ENCODE measurements around the gene VILL.

Gene VILL

GRCh38 chr3:38005076-38006020, 14.8 kb downstream of the VILL start:
- H3K4me3 ChIP-seq (ENCODE audit: low read length) = no peak overlapping the region
- H3K36me3 ChIP-seq (ENCODE audit: insufficient read depth, low read length) = peaks cover 41% of the 10 kb centered on the region
- no peak overlapping the region for H3K4me2 ChIP-seq (ENCODE audit: low read length)
- H3K27me3 ChIP-seq (ENCODE audit: control insufficient read depth, insufficient read depth, low read length) = no peaks in the 10 kb centered on the region
- no peaks in the 10 kb centered on the region for H3K4me1 ChIP-seq (ENCODE audit: control insufficient read depth, insufficient read depth, low read length)
- no peaks in the 10 kb centered on the region for H3K9me3 ChIP-seq (replicated peaks; ENCODE audit: low read length)
- no peak overlapping the region for H3K9ac ChIP-seq (ENCODE audit: low read depth, low read length)

- Histone ChIP-seq H3K9ac (ENCODE audit: low read depth, low read length) (no peak overlapping the region), H3K9me3 (replicated peaks; ENCODE audit: low read length) (no peaks in the 10 kb centered on the region), H3K36me3 (ENCODE audit: insufficient read depth, low read length) (peaks cover 46% of the 10 kb centered on the region), H3K4me1 (ENCODE audit: control insufficient read depth, insufficient read depth, low read length) (no peaks in the 10 kb centered on the region), H3K4me2 (ENCODE audit: low read length) (no peak overlapping the region), H3K27me3 (ENCODE audit: control insufficient read depth, insufficient read depth, low read length) (no peaks in the 10 kb centered on the region), H3K4me3 (ENCODE audit: low read length) (no peak overlapping the region)
Measured at GRCh38 chr3:38006031-38006430, 15.4 kb downstream of the VILL start.

DNA sequence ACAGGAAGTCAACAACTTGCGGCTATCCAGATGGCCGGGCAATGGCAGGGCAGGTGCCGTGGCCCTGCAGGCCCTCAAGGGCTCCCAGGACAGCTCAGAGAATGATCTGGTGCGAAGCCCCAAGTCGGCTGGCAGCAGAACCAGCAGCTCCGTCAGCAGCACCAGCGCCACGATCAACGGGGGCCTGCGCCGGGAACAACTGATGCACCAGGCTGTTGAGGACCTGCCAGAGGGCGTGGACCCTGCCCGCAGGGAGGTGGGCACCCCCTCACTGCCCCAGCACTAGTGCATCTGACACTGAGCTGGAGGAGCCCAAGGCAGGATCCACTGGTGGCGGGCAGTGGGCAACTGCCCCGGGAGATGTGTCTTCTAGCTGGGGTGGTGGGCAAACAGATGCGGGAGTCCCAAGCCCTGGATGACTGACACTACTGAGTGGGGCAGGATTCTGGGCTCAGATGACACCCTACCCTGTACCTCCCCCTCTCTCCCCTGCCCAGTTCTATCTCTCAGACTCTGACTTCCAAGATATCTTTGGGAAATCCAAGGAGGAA, 15.9 kb downstream of the VILL start:
- Histone ChIP-seq H3K27me3 (ENCODE audit: control insufficient read depth, insufficient read depth, low read length) (no peaks in the 10 kb centered on the region), H3K9ac (ENCODE audit: low read depth, low read length) (no peak overlapping the region), H3K4me2 (ENCODE audit: low read length) (no peak overlapping the region), H3K4me3 (ENCODE audit: low read length) (no peak overlapping the region), H3K9me3 (replicated peaks; ENCODE audit: low read length) (no peaks in the 10 kb centered on the region), H3K4me1 (ENCODE audit: control insufficient read depth, insufficient read depth, low read length) (no peaks in the 10 kb centered on the region), H3K36me3 (ENCODE audit: insufficient read depth, low read length) (peaks cover 46% of the 10 kb centered on the region)

DNA sequence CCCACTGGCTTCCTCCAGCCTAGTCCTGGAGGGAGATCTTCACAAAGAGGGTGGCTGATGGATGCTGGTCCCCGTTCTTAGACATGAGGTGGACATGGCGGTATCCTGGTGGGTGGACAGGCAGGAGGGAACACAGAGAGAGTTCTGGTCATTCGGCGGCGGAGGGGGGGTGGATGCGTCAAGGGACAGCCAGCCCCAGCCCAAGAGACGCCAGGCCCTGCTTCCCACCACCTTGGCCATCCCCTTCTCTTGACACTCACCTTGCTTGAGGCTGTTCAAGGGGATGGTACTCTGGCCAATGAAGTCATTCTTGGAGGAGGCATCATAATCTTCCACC, 17.1 kb downstream of the VILL start:
- Histone ChIP-seq H3K4me1 (ENCODE audit: control insufficient read depth, insufficient read depth, low read length) (no peaks in the 10 kb centered on the region), H3K36me3 (ENCODE audit: insufficient read depth, low read length) (peaks cover 46% of the 10 kb centered on the region)

GRCh38 chr3:38008191-38008701, 17.7 kb downstream of the VILL start:
- no peak overlapping the region for H3K4me2 ChIP-seq (ENCODE audit: low read length)
- no peak overlapping the region for H3K4me3 ChIP-seq (ENCODE audit: low read length)
- peaks cover 46% of the 10 kb centered on the region for H3K36me3 ChIP-seq (ENCODE audit: insufficient read depth, low read length)
- no peaks in the 10 kb centered on the region for H3K27me3 ChIP-seq (ENCODE audit: control insufficient read depth, insufficient read depth, low read length)
- H3K4me1 ChIP-seq (ENCODE audit: control insufficient read depth, insufficient read depth, low read length) = no peaks in the 10 kb centered on the region
- H3K9me3 ChIP-seq (replicated peaks; ENCODE audit: low read length) = no peaks in the 10 kb centered on the region
- H3K9ac ChIP-seq (ENCODE audit: low read depth, low read length) = no peak overlapping the region

More for the DNA sequence above, 17.1 kb downstream of the VILL start:
- no peak overlapping the region for H3K4me2 ChIP-seq (ENCODE audit: low read length)
- H3K27me3 ChIP-seq (ENCODE audit: control insufficient read depth, insufficient read depth, low read length) = no peaks in the 10 kb centered on the region
- H3K9me3 ChIP-seq (replicated peaks; ENCODE audit: low read length) = no peaks in the 10 kb centered on the region
- H3K4me3 ChIP-seq (ENCODE audit: low read length) = no peak overlapping the region
- H3K9ac ChIP-seq (ENCODE audit: low read depth, low read length) = no peak overlapping the region

- H3K4me2 ChIP-seq (ENCODE audit: low read length) = no peak overlapping the region
- H3K4me1 ChIP-seq (ENCODE audit: control insufficient read depth, insufficient read depth, low read length) = no peaks in the 10 kb centered on the region
- no peaks in the 10 kb centered on the region for H3K27me3 ChIP-seq (ENCODE audit: control insufficient read depth, insufficient read depth, low read length)
- no peaks in the 10 kb centered on the region for H3K9me3 ChIP-seq (replicated peaks; ENCODE audit: low read length)
- H3K9ac ChIP-seq (ENCODE audit: low read depth, low read length) = no peak overlapping the region
- peaks cover 53% of the 10 kb centered on the region for H3K36me3 ChIP-seq (ENCODE audit: insufficient read depth, low read length)
- H3K4me3 ChIP-seq (ENCODE audit: low read length) = no peak overlapping the region
Measured at GRCh38 chr3:38008971-38009580, 18.5 kb downstream of the VILL start.

DNA sequence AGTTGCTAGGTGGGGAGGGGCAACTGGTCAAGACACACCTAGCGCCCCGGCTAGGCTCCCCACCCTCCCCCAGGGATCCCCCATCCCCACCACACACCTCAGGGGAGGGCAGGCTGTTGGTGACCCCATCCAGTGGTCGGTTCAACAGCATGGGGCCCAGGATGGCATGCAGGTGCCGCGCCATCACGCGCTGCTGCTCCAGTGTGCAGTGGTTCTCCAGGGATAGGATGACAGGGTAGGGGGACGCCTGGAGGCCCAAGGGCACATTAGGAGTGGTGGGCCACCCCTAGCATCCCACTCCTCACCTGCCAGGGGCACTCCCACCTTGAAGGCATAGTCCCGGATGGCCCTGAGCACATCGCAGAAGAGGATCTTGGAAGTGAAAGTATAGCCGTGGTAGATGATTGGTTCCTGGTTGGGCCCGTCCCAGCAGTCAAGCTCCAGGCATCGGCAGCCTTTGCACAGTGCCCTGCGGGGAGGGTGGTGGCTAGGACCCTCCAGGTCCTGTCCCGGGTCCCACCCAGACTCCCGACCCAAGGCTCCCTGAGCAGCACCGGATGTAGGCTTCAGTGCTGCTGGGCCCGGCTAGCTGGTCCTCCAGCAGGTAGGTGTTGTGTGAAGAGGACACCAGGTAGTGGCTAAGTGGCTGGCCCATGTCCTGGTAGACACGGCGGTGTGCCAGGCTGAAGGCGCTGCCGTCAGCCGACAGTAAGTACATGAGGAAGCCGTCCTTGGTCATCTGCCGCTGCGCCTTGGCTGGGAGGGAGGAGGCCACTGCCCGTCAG, 19.4 kb downstream of the VILL start:
- Histone ChIP-seq H3K4me3 (ENCODE audit: low read length) (no peak overlapping the region), H3K4me1 (ENCODE audit: control insufficient read depth, insufficient read depth, low read length) (no peaks in the 10 kb centered on the region), H3K27me3 (ENCODE audit: control insufficient read depth, insufficient read depth, low read length) (no peaks in the 10 kb centered on the region), H3K9ac (ENCODE audit: low read depth, low read length) (no peak overlapping the region), H3K4me2 (ENCODE audit: low read length) (no peak overlapping the region), H3K36me3 (ENCODE audit: insufficient read depth, low read length) (peaks cover 59% of the 10 kb centered on the region), H3K9me3 (replicated peaks; ENCODE audit: low read length) (no peaks in the 10 kb centered on the region)

DNA sequence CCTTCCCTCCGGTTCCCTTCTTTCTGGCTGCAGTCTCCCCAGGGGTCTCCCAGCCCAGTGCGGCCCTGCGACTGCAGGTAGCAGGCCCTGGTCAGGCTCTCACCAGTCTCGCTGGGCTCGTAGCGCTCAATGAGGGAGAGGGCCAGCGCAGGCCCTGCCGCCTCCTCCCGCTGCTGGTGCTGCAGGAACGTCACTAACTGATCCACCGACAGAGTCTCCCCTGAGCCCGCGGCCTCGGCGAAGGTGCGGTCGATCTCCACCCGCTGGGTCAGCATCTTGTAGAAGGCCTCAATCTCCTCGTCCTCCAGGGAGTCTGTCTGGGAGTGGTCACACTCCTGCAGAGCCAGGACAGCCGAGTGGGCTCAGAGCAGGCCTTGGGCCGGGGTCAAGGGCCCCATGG, 20.5 kb downstream of the VILL start:
- Histone ChIP-seq H3K4me3 (ENCODE audit: low read length) (no peak overlapping the region), H3K9me3 (replicated peaks; ENCODE audit: low read length) (no peaks in the 10 kb centered on the region), H3K36me3 (ENCODE audit: insufficient read depth, low read length) (peaks cover 65% of the 10 kb centered on the region), H3K9ac (ENCODE audit: low read depth, low read length) (no peak overlapping the region), H3K4me1 (ENCODE audit: control insufficient read depth, insufficient read depth, low read length) (no peaks in the 10 kb centered on the region), H3K27me3 (ENCODE audit: control insufficient read depth, insufficient read depth, low read length) (no peaks in the 10 kb centered on the region), H3K4me2 (ENCODE audit: low read length) (no peak overlapping the region)

DNA sequence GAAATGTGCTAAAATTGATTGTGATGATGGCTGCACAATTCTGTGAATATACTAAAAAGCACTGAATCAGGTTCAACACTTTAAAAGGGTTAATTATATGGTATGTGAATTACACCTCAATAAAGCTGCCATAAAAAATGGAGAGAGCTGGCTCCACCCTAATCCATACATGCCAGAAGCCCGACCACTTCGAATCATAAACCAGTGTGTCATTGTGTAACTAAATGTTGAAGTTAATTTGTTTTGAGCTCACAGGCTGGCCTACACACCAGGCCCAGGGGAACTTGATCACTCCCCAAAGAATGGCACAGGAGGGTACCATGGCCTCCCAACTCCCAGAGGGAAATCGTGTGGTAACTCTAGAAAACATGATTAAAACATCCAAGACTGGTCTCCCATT, 24.9 kb downstream of the VILL start:
- Histone ChIP-seq H3K27me3 (ENCODE audit: control insufficient read depth, insufficient read depth, low read length) (no peaks in the 10 kb centered on the region), H3K4me1 (ENCODE audit: control insufficient read depth, insufficient read depth, low read length) (no peaks in the 10 kb centered on the region), H3K9me3 (replicated peaks; ENCODE audit: low read length) (no peaks in the 10 kb centered on the region), H3K9ac (ENCODE audit: low read depth, low read length) (no peak overlapping the region), H3K4me2 (ENCODE audit: low read length) (no peak overlapping the region), H3K36me3 (ENCODE audit: insufficient read depth, low read length) (peaks cover 64% of the 10 kb centered on the region), H3K4me3 (ENCODE audit: low read length) (no peak overlapping the region)

- Histone ChIP-seq H3K4me3 (ENCODE audit: low read length) (no peak overlapping the region), H3K4me1 (ENCODE audit: control insufficient read depth, insufficient read depth, low read length) (no peaks in the 10 kb centered on the region), H3K27me3 (ENCODE audit: control insufficient read depth, insufficient read depth, low read length) (no peaks in the 10 kb centered on the region), H3K9ac (ENCODE audit: low read depth, low read length) (no peak overlapping the region), H3K36me3 (ENCODE audit: insufficient read depth, low read length) (peaks cover 60% of the 10 kb centered on the region), H3K9me3 (replicated peaks; ENCODE audit: low read length) (no peaks in the 10 kb centered on the region), H3K4me2 (ENCODE audit: low read length) (no peak overlapping the region)
Measured at GRCh38 chr3:38015984-38016383, 25.4 kb downstream of the VILL start.

- H3K27me3 ChIP-seq (ENCODE audit: control insufficient read depth, insufficient read depth, low read length) = no peaks in the 10 kb centered on the region
- H3K9ac ChIP-seq (ENCODE audit: low read depth, low read length) = no peak overlapping the region
- no peaks in the 10 kb centered on the region for H3K4me1 ChIP-seq (ENCODE audit: control insufficient read depth, insufficient read depth, low read length)
- no peak overlapping the region for H3K4me3 ChIP-seq (ENCODE audit: low read length)
- no peaks in the 10 kb centered on the region for H3K9me3 ChIP-seq (replicated peaks; ENCODE audit: low read length)
- H3K4me2 ChIP-seq (ENCODE audit: low read length) = no peak overlapping the region
- peaks cover 60% of the 10 kb centered on the region for H3K36me3 ChIP-seq (ENCODE audit: insufficient read depth, low read length)
Measured at GRCh38 chr3:38016410-38016809, 25.8 kb downstream of the VILL start.

All from skeletal muscle satellite cell (primary cell).